GM10266 (cell line): ENCODE results near the gene NTN5.
A peak's percentile ranks its signal among the peaks of the same experiment; 100 is the strongest.

Experiments
- DNase-seq: peaks from one replicate; pipeline ENCODE4 v3.0.0; 2012; ENCODE audit errors: extremely low spot score
- TF ChIP-seq, protein P1 (sequence below): IDR thresholded peaks from 2 replicates; pipeline ENCODE4 v1.5.1; 2012; ENCODE audit warnings: mild to moderate bottlenecking, low read depth; ENCODE audit not compliant: control insufficient read depth, insufficient read depth; ENCODE audit errors: missing control alignments

Gene NTN5

DNA sequence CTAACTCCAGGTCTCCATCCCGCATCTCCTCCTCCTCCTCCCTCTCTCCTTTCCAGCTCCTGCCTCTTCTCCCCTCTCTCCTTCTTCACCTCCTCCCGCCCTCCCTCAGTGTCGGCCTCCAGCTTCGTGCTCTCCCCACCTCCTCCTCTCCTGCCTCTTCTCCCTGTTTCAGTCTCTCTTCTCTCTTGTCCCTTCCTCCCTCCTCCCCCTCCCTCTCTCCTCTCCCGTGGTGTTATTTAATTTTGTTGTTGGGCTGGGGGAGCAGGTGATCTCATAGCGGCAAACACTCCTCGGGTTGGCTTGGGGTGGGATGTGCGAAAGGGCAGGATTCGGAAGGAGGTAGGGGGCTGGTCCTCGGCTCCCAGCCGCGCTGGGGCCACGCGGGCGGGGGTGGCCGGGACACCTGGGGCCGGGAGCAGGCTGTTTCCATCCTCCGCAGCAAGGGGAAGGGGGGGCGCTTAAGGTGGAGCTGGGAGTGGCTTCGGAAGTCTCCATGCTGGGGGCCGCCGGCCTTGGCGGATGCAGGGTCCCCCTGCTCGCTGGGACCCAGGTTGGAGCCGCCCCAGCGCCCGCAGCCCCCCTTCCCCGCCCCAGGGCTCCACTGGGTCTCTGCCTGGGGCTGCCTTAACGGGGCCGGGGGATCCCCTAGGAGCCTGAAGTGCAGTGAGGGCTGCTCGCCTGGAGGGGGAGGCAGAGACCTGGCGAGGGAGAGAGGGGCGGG lies 26.7 kb downstream of the NTN5 start, which contains the start of gene CA11:
Gene CA11, minus strand, starts transcription at position 187 of the 721 bp plus-strand sequence. CDS start 555 bp downstream, outside the sequence.
- peak; percentile 90 for DNase-seq
- TF ChIP-seq, protein P1, sequence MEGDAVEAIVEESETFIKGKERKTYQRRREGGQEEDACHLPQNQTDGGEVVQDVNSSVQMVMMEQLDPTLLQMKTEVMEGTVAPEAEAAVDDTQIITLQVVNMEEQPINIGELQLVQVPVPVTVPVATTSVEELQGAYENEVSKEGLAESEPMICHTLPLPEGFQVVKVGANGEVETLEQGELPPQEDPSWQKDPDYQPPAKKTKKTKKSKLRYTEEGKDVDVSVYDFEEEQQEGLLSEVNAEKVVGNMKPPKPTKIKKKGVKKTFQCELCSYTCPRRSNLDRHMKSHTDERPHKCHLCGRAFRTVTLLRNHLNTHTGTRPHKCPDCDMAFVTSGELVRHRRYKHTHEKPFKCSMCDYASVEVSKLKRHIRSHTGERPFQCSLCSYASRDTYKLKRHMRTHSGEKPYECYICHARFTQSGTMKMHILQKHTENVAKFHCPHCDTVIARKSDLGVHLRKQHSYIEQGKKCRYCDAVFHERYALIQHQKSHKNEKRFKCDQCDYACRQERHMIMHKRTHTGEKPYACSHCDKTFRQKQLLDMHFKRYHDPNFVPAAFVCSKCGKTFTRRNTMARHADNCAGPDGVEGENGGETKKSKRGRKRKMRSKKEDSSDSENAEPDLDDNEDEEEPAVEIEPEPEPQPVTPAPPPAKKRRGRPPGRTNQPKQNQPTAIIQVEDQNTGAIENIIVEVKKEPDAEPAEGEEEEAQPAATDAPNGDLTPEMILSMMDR: peak; percentile 95

DNA sequence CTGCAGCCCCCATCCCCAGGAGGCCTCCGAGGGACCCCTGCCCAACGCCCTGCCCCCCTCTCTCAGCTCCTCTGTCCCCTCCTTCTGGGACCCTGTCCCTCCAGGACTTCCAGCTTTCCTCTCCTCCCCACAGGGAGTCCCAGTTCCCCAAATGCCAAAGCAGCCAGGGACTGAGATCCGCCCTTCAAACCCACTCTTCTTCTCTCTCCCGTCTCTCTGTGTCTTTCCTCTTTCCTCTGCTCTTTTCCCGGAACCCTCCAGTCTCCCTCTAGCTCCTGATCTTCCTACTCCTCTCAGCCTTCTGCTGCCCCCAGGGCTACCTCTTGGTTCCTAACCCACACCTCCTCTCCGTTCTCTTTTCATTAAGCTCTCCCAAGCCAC lies 27.2 kb downstream of the NTN5 start:
- TF ChIP-seq, protein P1: no peak
- no peak for DNase-seq

DNA sequence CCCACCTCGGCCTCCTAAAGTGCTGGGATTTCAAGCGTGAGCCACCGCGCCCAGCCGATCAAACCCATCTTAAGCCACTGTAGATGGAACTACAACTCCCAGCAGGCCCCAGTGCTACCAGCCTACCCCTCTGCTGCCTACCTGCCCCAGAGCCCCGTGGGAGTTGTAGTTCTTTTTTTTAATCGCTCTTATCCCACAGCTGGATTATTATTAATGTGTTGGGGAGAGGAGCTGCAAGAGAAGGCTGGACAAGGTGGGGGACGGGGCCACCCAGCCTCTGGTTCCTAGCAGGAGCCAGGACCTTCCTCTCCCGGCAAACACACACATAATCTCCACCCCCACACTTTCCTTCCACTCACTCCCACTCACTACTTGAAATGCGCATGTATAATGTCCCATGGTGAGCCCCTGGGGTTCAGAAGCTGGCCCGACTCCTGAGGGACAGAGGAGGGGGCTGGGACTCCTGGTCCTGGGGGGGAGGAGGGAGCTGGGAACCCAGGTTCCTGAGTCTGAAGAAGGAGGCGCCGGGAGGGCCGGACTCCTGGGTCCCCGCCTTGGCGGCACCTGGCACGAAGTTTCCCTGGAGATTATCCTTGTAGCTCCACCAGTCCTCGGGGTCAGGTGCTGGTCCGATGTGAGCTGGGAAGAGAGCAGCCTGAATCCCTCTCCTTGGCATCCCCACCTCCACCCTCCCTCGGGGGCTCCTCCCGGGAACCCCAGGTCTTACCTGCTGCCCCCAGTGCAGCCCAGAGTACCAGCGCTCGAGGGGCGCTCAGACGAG lies 27.8 kb downstream of the NTN5 start:
- TF ChIP-seq, protein P1: no peak
- DNase-seq: peak; percentile 78

DNA sequence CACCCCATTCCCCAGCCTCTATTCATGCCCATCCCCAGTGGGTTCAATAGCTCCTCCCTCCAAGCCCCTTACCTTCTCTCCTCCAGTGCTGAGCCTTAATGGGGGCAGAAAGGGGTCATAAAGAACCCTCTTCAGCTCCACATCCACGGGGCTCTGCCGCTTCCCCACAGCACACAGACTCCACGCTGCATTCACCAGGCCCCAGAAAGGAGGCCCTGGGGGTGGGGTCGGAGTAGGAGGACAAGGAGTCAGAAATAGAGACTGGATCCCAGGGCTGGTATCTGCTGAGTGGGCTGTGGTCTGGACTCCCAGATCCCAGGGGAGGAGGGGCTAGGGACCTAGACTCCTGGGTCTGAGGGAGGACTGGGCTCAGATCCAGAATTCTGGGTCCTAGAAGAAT lies 28.5 kb downstream of the NTN5 start:
- TF ChIP-seq, protein P1: no peak
- DNase-seq: no peak

DNA sequence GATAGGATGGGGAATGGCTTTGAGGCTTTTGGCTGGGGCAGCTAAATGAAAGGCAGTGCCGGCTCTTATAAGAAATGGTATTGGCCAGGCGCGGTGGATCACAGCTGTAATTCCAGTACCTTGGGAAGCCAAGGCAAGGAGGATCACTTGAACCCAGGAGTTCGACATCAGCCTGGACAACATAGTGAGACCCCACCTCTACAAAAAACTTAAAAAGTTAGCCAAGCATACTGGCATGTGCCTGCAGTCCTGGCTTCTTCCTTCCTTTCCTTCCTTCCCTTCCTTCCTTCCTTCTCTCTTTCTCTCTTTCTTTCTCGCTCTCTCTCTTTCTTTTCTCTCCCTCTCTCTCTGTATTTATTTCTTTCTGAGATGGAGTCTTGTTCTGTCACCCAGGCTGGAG lies 30.0 kb downstream of the NTN5 start:
- TF ChIP-seq, protein P1: no peak
- no peak for DNase-seq

DNA sequence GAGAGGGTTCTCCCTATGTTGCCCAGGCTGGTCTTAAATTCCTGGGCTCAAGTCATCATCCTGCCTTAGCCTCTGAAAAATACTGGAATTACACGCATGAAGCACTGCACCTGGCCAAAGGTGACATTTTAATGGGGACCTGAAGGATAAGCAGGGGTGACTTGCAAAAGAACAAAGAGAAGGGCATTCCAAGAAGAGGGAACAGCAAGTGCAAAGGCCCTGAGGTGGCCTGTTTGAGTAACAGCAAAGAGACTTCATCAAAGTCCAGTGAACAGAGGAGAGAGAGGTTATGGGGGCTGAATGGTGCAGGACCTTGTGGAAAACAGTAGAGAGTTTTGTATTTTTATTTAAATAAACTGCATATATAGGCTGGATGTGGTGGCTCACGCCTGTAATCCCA lies 31.0 kb downstream of the NTN5 start:
- DNase-seq: no peak
- TF ChIP-seq, protein P1: no peak
